Activated CD8-positive, alpha-beta memory T cell treated with anti-CD3 and anti-CD28 coated beads, Interleukin-2, amount 50 U/mL, for 4 hours (primary cell): Measurements from ENCODE around the gene RNASE8.
"Not testable (repeated sequence)": the region's sequence is repeated elsewhere in the genome, so short reads cannot be mapped to it uniquely, and the experiment has no call there.

Experiments used
- DNase-seq: peaks from one replicate; pipeline ENCODE4 v3.0.0-alpha.2; 2020

The RNASE8 gene, protein sequence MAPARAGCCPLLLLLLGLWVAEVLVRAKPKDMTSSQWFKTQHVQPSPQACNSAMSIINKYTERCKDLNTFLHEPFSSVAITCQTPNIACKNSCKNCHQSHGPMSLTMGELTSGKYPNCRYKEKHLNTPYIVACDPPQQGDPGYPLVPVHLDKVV

DNA sequence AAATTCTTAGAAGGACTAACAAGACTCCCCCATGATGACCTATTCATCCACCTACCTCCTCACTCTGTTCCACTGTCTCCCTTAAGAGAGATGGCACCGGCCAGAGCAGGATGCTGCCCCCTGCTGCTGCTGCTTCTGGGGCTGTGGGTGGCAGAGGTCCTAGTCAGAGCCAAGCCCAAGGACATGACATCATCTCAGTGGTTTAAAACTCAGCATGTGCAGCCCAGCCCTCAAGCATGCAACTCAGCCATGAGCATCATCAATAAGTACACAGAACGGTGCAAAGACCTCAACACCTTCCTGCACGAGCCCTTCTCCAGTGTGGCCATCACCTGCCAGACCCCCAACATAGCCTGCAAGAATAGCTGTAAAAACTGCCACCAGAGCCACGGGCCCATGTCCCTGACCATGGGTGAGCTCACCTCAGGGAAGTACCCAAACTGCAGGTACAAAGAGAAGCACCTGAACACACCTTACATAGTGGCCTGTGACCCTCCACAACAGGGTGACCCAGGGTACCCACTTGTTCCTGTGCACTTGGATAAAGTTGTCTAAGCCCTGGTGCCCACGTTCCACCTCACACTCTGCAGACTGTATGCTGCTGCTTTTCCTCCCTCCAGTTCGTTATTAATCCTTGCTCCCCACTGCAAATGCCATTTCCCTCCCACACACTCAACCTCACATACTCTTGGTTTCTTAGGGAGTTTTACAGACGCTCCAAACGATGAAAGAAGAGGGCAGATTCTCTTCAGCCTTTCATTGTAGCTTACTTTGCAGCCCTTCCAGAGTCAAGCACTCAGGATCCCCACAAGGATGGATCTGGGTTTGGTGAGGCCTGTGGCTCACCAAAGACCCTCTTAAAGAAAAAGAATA lies at the start of gene RNASE8:
RNASE8 (plus strand) TSS at position 20 of the 873 bp plus-strand sequence; CDS start at position 91, 71 bp downstream.
- DNase-seq: no peak

DNA sequence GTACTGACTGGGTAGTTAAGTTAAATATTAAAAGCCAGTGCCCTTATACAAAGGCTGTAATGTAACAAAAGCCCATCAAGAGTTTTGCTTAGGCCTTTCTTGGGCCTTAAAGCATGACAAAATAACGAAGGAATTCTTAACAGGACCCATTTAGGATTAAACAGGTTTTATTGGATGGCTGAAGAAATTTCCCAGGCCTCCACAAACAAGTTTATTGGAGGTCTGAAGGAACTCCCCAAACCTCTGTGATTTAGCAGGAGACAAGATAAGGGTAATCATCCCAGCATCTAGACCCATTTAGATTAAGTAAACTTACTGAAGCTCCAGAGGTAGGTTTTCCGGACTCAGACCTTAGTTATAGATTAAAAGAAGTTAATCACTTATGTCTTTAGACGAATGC lies 47.9 kb upstream of the RNASE8 start:
- DNase-seq: not testable (repeated sequence)

DNA sequence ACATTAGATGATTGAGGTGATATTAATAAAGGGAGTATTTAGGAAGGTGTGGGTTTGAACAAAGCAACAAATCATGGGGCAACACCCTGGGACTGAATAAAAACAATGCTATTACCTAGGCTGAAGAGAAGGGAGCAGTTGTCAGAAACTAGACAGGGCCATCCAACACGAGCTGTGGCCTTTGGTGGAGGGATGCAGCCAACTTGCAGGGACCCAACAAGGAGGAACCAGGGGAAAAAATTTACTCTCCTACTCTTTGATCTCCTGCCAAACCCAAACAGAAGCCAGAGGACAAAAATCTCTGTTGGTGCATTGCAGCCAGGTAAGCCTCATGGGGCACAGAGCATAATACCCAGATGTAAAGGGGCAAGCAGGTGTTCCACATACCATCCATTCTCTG lies 46.5 kb upstream of the RNASE8 start:
- DNase-seq: no peak

GRCh38 chr14:21014761-21015190 lies 42.8 kb upstream of the RNASE8 start:
- peak; percentile 82 for DNase-seq

- no peak for DNase-seq
Observed at GRCh38 chr14:21015312-21015711, 42.3 kb upstream of the RNASE8 start.

DNA sequence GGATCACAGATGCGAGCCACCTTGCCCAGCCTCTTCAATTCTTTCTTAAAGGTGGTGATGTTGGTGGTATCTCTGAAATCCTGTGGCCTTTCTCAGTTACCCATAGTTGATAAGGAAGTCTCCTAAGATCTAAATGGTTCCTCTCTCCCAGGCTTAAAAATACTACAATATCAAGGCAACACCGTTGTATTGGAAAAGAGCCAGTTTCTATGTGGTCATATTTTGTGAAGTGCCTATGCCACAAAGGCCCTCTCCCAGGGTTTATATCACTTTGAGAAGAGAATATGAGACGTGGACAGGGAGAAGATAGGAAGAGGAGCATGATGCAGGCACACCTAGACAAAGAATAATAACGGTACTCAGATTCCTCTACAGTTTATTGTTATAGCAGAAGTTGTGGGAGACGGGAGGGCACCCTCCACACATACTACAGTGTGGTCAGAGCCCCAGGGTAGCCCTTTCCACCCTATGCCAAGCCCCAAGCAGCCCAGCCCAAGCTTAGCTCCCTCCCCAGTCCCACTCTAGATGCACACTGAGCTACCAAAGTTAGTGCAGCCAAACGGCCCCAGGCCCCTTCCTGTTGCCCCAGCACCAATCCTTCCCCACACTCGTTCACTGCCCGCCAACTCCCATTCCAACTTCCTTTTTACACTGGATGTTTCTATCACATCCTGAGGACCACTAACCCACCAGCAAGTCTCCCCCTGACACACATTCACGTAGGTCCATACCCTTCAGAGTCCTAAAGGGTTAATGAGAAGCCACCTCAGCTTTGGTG lies 41.0 kb upstream of the RNASE8 start:
- DNase-seq: no peak

DNA sequence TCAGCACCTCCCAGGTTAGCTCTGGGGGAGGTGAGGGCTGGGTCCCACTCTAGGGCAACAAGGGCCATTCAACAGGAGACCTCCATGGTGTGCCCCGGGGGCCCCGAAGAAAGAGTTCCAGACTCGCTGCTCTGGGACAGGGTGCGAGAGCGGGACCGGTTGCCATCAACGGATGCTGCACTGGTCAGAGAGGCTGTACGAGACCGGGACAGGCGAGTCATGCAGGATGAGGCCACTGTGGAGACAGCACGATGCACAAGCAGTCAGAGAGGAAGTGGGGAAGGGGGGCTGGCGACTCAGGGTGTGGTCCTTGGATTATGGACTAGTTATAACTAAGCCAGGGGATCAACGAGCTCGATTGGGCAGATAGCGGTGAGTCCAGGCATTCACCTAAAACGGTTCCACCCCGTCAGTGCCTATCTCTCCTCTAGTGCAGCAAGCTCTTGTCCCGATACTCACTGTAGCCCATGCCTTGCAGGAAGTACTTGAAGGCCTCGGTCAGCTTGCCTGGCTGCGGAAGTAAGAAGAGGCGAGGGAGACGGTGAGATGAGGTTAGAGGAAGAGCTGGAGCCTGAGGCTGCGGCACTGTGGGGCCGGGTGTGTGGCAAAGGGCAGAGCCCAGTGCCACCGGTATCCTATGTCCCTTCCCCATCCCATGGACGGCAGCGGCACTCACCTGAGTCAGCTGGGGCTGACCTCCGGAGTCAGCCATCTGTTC lies 39.9 kb upstream of the RNASE8 start:
- DNase-seq: no peak

DNA sequence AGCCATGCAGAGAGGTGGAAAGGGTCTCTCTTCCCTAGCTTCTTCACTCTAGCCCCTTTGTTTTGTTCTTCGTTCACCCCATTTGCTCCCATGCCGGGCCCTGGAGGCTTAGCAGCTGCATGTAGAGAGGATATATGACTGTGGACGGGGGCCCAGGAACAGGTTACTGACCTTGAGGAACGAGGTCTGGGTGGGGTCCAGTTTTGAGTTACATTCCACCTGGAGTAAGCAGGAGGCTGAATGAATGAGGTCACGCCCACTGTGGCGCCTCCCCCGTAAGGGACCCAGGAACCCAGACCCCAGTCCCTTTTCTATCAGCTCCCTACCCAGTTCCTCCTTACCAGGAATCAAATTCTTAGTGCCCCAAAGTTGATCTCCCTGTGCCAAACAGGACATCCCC lies 39.3 kb upstream of the RNASE8 start:
- no peak for DNase-seq

GRCh38 chr14:21018781-21019180 lies 38.8 kb upstream of the RNASE8 start:
- no peak for DNase-seq

- DNase-seq: no peak
Observed at GRCh38 chr14:21019366-21019765, 38.3 kb upstream of the RNASE8 start.

- DNase-seq: no peak
Observed at GRCh38 chr14:21020977-21021545, 36.6 kb upstream of the RNASE8 start.

- no peak for DNase-seq
Observed at GRCh38 chr14:21022686-21023085, 34.9 kb upstream of the RNASE8 start.

- DNase-seq: no peak
Observed at GRCh38 chr14:21023174-21023573, 34.4 kb upstream of the RNASE8 start.

DNA sequence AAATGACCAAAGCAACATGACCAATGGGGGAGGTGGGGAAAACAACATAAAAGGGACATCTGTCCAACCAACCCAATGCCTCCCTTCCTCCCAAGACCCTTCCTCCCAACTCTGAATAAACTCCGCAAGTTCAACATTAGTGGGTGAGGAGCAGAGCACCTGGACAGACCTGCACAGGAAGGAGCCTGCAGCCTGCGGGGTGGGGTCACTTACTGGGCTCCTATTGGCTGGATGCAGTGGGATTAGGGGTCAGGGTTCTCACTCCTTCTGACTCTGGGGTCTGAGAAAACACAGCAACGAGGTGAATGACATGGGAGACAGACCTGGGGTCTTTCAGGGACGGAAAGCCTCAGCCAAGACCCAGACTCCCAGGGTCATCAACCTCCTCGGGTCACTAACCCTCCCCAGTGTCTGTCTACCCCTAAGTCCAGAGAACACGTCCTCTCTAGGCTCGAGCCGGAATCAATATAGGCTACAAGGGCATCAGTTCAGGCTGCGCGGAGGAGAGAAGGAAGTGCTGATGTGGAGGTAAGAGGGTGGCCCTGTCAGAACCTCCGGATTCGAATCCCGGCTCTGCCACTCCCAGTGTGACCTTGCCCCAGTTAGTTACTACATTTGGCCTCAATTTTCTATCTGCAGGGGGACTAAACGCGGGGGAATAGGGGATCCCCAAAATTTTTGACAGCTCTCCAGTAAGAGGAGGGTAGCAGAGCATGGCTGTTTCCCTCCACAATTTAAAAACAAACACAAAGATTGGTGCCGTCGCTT lies 33.6 kb upstream of the RNASE8 start:
- peak; percentile 20 for DNase-seq

- peak; percentile 79 for DNase-seq
Observed at GRCh38 chr14:21024585-21025370, 32.8 kb upstream of the RNASE8 start, which contains the start of gene NDRG2. Gene NDRG2, minus strand, starts transcription at chr14:21025061. Its CDS starts 1,746 bp downstream, at chr14:21023315.

- DNase-seq: peak; percentile 19
Observed at GRCh38 chr14:21025371-21026273, 32.0 kb upstream of the RNASE8 start.

DNA sequence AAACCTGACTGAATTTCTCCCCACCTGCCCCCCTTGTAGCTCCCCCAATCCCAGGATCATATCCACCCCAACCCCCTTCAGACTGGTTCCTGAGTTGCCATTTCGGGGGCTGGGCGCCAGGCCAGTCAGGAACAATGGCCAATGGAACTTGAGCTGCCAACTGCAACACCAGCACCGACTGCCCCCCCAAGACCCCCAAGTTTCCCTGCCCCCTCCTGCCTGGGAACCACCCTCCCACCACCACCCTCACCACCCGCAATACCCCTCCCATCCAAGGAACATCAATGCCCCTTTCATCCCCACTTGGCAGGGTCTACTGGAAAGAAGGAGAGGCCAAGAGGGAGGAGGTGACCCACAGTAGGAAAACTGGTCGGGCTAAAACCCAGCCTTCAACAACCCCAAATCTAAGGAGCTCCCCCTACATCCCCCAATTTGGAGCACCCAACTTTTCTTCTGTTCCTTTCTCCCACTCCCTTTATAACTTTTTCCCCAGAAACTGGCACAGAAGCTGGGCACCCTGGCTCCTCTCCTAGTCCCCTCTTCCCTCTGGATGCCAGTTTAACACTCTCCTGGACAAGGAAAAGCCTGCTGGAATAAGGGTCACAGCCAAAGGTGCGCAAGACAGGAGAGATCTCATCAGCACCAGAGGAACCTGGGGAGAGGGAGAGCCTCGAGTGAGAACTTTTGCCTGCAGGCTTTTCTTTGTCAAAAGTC lies 31.2 kb upstream of the RNASE8 start:
- DNase-seq: no peak

DNA sequence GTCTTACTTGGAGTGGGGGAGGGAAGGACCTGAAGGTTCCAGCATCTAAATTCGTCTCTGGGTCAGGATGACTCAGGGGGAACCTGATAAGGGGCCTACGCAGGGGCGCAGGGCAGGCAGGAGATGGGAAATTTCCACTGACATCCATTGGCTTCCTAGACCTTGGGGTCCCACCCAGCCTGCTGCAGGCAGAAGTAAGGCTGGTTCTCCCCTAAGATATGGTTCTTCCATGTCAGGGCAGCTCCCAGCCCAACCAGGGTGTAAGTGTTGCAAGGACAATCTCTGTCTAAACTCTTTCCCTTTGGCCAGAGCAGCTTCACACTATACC lies 30.7 kb upstream of the RNASE8 start:
- no peak for DNase-seq

GRCh38 chr14:21029917-21030316 lies 27.7 kb upstream of the RNASE8 start, which contains the start of gene TPPP2:
Gene TPPP2, plus strand, starts transcription at chr14:21030217. Its CDS starts 365 bp downstream, at chr14:21030582.
- no peak for DNase-seq
